HG02840 (cell line): Measurements from ENCODE around the gene KCNK3.

Experiments
- ATAC-seq: cut with Tn5 transposase; IDR thresholded peaks from one replicate; pipeline ENCODE4 v1.9.1; 2021; ENCODE audit warnings: mild to moderate bottlenecking, moderate library complexity, moderate number of reproducible peaks; ENCODE audit not compliant: unreplicated experiment, low FRiP score

Gene KCNK3

DNA sequence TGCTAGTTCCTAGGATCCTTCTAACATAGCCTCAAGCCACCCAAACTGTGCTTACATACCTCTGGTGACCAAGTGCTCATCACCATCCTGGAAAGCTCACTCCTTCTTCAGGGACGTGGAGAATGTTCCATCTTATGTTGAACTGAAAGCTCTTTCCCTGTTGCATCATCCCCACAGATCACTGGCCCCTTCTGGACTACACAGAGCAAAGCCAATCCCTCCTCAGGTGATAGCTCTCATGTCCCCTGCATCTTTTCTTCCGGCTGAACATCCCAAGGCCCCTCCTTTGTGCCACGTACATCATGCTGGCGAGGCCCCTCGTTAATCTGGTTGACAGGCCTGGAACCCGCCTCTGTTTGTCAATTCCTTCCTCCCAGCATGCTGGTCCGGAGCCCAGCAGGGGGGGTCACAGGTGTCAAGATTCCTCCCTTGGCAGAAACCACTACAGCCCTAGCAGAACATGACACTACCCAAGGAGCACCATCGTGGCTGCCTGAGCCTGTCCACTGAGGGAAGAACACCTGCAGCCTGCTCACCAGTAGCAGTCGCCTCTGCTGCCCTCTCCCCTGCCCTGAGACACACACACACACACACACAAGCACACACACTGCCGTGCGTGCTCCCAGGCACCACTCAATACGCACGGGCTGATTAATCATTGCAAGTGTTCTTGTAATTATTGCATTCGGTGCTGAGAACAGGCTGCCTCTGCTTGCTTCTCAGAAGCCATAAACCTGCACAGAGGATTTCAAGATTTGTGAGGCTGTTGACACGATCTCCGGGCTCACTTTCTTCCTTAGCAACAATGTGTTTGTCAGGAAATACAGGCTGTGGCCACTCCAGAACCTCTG, 6.3 kb upstream of the KCNK3 start:
- no peak for ATAC-seq

DNA sequence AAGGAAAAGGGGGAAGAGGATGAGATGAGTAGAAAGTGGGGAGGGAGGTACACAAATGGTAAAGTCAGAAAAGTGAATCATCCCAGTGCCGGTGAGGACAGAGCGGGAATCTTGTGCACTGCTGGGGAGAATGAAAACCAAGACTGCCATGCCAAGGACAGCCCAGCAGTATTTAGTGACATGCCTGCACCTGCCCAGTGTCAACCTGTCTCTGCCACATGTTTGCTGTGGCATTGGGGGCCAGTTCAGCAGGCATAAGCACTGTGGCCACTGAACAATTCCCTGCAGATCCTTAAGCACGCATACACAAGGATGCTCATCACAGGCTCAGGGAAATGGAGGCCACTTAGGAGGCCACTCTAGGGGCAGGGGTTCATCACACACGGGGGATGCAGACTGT, 5.2 kb upstream of the KCNK3 start:
- ATAC-seq, result no peak

DNA sequence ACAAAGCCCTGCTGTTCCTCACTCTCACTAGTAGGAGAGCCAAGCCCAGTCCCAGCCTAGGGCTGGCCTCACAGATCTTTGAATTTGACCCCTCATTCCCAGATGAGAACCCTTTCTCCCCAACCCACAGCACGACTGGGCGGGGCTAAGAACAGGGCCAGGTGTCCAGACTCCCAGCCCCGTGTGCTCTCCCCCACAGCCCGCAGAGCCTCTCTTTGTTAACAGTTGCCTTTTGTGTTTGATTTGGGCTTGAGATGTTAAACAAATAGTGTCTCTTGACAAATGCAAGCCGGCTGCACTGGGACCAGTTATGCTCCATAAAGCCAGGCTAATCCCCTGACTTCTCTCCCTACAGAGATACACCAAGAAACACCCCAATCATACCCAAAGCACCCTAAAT, 4.7 kb upstream of the KCNK3 start:
- no peak for ATAC-seq

DNA sequence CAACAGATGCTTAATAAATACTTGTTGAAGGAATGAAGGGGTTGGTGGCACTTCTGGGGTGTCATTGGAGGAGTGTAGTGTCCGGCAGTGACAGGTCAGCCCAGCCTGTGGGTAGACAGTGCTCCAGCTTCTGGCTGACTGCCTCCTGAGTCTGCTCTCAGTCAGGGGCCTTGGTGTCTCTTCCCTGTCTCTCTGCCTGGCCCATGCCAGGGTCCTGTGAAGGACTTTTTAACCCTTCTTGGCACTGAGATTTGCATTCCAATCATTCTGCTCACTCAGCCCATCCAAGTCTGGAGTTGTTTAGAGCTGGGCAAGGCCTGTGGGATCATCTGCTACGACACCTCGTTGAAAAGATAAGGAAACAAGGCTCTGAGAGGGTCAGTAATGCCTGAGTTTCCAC, 1.4 kb upstream of the KCNK3 start:
- no peak for ATAC-seq

DNA sequence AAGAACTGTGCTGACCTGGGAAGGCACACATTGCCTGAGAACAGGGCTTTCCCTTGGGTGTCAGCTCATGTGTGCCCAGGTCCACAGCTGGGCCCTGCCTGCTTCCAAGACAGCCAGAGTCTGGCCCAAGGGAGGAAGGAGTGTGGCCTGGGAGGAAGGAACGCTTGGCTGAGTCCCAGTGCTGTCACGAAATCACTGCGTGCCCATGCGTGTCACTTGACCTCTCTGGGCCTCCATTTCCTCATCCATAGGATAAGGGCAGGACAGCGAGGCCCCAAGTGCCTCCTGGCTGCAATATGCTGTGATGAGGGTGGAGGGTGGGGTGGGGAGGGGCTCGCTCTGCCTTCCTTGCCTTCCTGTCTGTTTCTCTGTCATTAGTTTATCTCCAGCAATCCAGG, 642 bp upstream of the KCNK3 start:
- ATAC-seq, result no peak

DNA sequence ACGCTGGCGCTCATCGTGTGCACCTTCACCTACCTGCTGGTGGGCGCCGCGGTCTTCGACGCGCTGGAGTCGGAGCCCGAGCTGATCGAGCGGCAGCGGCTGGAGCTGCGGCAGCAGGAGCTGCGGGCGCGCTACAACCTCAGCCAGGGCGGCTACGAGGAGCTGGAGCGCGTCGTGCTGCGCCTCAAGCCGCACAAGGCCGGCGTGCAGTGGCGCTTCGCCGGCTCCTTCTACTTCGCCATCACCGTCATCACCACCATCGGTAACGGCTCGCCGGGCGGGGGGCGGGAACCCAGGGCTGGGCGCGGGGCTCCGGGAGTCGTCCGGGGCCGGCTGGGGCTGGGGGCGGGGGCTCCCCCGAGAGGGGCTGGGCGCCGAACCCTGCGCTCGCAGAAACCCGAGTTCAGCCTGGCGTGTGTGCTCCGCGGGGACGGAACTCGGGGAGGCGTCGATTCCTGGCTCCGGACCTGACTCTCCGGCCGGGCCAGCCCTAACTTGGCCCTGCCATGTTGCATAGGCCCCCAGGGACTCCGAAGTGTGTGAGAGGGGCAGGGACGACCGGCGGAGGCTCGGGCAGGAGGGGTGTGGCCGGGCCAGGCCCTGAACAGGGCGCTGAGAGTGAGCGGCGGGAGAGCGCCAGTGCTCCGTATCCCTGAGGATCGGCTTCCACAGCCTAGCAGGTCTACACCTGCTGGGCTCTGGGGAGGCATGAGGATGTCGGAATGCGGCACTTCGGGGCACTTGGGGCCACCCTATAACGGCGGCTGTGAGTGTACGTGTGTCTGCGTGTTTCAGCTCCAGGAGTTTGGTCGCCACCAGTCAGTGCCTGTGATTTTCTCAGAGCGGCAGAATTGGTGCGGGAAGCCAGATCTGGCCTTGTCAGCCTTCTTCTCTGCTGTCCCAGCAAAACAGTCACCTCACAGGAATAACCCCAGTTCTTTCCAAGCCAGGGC, 651 bp downstream of the KCNK3 start:
- no peak for ATAC-seq

DNA sequence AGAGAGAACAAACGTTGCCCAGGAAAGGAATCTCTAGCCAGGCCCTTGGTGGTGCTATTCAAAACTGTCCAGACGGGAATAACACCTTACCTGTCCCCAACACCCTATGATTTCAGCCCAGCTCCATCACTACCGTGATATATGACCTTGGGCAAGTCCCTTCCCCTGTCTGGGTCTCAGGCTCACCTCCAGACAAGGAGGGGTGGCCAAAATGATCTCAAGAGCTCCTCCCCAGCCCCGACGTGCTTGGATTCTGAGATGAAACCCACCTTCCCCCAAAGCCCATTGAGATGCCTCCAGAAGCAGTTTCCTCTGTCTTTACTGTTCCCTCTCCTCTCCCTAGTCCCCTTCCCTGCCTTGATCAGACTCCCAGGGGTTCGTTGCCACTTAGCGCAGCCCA, 1.5 kb downstream of the KCNK3 start:
- no peak for ATAC-seq

DNA sequence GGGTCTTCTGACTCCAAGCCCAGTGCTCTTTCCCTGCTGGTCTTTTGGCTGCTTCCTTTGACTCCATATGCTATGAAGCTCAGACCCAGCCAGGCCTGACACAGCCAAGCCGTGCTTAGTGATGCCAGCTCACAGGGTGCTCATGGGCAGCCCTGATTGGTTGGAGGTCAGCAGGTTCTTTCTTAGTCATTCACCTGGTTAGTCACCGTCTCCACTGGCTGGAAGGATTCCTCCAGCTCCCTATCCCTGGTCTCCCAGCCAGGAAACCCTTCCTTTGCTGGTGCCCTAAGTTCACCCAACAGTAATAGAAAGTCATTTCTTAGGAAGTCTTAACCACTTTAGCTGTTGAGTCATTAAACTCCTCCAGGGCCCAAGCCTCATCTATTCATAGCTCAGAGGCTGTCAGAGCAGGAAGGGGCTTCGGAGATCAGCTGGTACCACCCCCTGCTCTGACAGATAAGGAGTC, 3.9 kb downstream of the KCNK3 start:
- ATAC-seq, result no peak

DNA sequence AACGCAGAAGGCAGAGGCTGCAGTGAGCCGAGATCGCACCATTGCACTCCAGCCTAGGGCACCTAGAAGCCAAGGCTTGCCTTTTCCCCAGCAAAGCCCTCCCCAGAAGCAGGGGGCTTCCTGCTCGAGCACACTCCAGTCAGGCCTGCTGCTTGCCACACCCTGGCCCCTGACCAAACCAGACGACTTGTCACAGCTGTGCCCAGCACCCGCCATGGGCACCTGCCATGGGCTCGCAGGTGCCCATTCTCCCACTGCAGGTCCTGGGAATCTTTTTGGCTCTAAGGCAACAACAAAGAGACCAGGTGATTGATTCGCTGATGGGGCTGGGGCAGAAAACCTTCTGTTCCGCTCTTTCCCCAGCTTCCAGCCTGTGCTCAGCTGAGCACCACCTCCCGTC, 4.9 kb downstream of the KCNK3 start:
- no peak for ATAC-seq

DNA sequence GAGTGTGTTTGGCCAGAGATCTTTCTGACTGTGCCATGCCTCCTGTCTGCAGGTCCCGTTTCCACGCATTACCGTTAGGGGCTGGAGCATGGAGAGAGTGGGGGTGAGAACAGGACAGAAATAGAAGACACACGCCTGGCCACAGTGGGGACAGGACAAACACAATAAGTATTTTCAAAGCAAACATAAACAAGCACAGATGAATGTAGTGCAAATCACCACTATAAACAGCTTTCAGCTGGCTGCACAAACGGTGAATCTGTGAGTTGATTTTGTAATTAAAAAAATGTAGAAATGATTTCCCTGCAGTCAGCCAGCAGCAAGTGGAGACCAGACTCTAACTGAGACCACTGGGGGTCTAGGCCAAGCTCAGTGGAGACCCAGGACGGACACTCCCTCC, 6.8 kb downstream of the KCNK3 start:
- no peak for ATAC-seq

DNA sequence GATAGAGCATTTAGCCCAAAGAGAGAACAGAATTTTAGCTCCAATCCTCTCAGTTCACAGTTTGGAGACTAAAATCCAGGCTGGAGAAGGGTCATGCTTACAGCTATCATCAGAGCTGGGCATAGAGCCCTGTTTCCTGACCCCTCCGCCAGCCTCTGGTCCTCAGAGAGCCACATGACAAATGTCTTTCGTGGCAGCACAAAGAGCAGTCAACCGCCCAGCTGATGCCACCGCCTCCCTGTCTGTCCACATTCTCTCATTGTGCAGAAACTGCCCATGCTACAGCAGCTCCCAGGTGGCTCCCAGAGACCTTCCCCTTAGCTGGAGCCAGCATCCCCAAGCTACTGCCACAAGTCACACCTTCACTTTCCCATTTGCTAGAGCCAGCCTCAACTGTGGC, 7.6 kb downstream of the KCNK3 start:
- ATAC-seq, result no peak

DNA sequence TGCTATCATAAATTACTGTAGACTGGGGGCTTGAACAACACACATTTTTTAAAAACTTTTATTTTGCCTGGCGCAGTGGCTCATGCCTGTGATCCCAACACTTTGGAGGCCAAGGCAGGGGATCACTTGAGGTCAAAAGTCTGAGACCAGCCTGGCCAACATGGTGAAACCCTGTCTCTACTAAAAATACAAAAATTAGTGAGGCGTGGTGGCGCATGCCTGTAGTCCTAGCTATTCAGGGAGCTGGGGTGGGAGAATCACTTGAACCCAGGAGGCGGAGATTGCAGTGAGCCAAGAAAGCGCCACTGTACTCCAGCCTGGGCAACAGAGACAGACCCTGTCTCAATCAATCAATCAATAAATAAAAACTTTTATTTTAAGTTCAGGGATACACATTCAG, 9.1 kb downstream of the KCNK3 start:
- no peak for ATAC-seq

DNA sequence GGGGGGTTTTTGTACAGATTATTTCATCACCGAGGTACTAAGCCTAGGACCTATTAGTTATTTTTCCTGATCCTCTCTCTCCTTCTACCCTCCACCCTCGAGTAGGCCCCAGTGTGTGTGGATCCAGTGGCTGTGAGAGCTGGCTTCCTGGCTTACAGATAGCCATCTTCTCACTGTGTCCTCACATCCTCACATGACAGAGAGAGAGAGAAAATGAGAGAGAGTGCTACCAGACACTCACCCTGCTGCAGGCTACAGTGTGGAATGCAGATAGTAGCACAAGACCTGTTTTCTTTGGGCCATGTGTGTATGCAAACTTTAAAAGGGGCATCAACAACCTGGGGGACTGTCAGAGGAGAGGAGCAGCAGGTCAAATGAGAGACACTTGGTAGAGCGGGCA, 9.5 kb downstream of the KCNK3 start:
- no peak for ATAC-seq

DNA sequence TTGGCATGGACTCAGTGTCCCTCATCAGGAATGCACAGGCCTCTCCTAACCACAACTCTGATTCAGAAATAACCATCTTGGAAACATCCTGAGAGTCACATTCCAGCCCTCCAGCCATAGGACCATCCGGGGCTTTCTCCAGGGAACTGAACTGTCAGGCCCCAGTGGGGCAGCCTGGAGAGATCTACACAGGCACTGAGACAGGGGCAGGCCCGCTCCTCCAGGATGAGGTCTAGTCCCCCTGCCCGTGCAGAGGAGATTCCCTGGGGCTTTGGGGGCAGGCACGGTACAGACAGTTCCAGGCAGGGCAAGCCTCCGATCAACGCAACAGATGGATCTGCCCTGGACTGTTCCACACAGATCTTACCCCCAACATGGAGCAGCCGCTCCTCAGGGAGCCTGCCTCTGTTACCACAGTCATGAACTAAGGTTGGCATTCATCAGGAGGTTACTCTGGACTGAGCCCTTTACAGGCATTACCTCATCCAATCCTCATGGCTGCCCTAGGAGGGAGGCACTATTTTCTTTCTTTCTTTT, 12.0 kb downstream of the KCNK3 start:
- no peak for ATAC-seq

DNA sequence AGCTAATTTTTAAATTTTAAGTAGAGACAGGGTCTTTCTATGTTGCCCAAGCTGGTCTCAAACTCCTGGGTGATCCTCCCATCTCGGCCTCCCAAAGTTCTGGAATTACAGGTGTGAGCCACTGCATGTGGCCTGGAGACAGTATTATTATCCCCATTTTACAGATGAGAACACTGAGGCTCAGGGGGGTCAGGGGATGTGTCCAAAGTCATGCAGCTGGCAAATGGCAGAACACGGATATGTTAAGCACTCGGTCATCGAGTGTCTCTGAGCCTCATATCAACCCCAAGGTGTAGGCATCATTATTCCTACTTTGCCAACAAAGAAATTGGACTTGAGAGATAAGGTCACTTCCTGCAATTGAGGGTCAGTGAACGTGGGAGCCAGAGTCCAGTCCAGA, 12.6 kb downstream of the KCNK3 start:
- ATAC-seq, result no peak

DNA sequence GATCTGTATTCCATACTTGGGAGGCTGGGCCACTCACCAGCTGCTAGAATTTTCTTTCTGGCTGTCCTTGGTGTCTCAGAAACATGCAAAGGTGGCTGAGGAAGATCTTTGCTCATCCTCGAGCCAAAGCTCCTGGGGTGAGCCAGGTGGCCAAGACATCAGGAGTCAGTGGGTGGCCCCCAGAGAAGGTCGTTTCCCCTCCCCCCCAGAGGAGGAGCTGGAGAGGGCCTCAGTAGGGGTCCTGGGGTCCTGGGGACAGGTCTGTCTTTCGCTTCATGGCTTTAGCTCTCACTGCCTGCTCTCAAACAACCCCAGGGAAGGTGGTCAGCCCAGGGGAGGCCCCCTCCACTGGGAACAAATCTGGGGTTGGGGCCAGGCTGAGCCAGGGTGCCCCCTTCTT, 13.6 kb downstream of the KCNK3 start:
- no peak for ATAC-seq

DNA sequence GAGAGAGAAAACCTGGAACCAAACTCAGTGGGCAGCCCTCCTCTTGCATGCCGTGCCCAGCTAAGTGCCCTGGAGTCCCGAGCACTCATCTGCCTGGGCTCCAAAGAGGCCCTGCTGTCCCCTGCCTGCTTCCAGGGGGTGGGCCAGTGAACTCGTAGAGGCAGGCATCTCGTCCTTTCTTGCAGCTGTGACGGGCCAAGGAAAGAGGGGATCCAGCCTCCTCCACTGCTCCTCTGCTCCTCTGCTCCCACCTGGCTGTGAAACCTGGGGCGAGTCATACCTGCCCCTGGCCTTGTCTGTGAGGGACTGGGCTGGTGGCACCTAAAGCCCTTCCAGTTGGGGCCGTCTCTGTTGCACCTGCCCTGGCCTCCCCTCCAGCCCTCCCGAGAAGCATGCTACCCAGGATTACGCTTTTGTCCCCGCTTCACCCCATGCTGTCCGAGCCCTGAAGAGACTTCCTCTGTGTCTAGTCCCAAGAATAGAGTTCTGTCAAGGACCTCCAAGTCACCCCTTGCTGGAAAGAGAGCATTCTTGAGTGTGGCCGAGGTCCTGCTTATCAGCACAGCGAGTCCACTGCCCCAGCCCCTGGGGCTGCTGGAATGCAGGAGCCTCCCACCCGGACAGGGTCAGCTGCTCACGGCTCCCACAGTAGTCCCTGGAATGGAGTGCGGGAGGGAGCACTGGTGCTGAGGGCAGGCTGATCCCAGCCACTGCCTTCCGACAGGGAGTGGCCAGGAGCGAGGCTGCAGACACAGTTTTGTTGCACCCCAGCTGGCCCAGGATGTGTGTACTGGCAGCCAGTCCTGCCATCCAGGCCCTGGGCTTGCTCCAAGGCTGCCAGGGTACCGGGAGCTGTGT, 14.3 kb downstream of the KCNK3 start:
- no peak for ATAC-seq

DNA sequence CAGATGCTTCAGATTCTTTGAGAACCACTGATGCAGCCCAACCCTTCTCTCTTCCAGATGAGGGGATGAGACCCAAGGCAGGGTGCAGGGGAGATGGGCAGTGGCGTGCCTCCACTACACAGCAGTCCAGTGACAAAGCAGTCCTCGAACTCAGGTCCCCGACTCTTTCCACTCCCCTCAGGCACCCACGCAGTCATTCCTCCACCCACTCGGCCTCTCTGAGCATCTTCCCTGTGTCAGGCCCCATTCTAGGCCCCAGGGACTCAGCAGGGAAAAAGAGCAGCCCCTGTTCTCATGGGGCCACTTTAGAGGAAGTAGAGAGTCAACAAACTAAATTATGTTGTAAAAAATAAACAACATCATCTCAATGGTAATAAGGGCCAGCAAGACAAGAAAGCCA, 15.2 kb downstream of the KCNK3 start:
- no peak for ATAC-seq

DNA sequence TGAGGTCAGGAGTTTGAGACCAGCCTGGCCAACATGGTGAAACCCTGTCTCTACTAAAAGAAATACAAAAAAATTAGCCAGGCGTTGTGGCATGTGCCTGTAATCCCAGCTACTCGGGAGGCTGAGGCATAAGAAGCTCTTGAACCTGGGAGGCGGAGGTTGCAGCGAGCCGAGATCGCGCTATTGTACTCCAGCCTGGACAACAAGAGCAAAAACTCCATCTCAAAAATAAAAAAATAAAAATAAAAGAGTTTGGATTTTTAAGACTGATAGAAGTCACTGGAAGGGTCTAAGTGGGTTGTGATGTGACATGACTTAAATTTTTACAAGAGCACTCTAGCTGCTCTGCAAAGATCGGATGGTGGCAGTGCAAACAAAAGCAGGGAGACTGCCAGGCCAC, 15.9 kb downstream of the KCNK3 start:
- ATAC-seq, result no peak

DNA sequence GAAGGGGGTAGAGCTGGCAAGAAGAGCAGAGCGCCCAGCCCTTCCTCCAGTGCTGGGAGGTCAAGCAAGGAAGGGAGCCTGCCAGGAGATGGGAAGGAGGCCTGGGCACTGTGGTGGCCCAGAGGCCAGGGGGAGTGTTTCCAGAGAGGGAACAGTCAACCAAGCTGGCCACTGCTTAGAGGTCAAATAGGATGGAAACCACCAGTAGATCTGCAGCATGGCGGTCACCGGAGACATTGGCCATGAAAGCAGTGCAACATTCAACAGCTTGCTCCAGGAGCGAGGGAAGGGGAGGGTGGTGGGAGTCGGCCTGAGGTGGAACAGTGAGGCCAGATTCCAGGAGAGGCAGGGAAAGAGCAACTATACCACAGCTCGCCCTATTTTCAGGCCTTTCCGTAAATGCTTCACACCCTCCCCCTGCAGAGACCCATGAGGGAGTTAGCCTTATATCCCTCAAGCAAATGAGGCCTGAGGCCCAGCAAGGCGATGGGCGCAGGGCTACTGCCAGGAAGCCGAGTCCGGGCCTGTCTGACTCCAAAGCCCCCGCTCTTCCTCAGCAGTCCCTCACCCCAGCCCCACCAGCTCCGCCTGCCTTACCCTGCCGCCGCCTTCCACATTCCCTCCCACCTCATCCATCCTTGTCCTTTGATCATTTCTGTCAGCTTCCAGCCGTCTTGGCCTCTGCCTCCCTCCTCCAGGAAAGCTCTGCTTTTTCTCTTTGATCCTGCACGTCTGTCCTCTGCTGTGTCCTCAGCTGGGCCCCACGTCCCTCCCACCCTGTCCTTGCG, 17.0 kb downstream of the KCNK3 start:
- ATAC-seq, result no peak
